OCI-M2 (cell line): ENCODE data around the gene NKD1.

Source experiments
- DNase-seq: peaks from one replicate; lab custom pipeline; 2025; ENCODE audit not compliant: unreplicated experiment; lab: John Stamatoyannopoulos, UW

Gene NKD1

DNA sequence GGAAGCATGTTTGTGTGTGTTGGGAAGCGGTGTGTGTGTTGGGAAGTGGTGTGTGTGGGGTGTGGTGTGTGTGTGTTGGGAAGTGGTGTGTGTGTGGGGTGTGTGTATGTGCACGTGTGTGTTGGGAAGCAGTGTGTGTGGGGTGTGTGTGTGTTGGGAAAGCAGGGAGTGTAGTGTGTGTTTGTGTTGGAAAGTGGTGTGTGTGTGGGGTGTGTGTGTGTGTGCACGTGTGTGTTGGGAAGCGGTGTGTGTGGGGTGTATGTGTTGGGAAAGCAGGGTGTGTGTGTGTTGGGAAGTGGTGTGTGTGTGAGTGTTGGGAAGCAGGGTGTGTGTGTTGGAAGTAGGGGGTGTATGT lies 144.4 kb downstream of the NKD1 start:
- DNase-seq = no peak

DNA sequence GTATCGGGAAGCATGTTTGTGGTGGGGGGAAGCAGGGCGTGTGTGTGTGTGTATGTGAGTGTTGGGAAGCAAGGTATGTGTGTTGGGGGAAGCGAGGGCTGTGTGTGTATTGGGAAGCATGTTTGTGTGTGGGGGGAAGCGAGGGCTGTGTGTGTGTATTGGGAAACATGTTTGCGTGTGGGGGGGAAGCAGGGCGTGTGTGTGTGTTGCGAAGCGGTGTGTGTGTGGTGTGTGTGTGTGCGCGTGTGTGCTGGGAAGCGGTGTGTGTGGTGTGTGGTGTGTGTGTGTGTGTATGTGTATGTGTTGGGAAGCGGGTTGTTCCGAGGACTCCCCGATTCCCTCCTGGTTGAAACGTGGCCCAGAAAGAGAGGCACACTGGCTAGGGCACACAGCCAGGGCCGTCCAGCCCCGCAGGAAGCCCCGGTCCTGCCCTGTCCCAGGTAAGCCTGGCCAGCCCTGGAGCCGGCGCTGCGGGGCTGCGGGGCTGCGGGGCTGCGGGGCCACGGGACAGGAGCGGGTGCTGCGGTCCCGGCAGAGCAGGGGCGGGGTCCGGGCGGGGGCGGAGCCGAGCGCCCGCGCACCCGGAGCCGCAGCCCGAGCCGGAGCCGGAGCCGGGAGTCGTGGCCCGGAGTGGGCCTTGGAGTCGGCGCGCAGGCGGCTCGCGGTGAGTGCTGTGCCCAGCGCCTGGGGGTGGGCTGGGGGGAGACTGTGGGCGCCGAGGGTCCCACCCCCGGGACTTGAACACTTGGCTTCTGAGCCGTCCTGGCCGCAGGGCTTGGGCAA lies 145.0 kb downstream of the NKD1 start, which contains the start of gene NOD2:
TSS of gene NOD2 (plus strand) at position 608 of the 783 bp plus-strand sequence. CDS start 5,890 bp downstream, outside the sequence.
- DNase-seq = no peak

DNA sequence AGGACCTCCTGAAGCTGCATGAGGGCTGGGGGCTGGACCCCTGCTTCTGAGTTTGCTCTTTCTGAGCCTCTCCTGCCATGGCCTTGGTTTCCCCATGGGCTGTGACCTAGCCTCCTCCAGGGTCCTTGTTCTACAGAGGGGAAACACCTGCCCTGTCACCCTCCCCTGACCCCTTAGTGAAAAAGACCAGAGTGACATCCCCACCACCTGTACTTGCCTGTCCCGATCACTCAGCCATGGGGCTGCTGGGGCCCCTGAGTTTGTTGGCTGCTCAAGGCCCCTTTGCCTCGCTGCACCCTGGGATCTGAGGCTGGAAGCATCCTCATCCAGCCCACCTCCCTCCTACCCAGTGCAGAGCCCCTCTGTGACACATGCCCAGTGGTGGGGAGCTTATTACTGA lies 146.0 kb downstream of the NKD1 start:
- DNase-seq = no peak

DNA sequence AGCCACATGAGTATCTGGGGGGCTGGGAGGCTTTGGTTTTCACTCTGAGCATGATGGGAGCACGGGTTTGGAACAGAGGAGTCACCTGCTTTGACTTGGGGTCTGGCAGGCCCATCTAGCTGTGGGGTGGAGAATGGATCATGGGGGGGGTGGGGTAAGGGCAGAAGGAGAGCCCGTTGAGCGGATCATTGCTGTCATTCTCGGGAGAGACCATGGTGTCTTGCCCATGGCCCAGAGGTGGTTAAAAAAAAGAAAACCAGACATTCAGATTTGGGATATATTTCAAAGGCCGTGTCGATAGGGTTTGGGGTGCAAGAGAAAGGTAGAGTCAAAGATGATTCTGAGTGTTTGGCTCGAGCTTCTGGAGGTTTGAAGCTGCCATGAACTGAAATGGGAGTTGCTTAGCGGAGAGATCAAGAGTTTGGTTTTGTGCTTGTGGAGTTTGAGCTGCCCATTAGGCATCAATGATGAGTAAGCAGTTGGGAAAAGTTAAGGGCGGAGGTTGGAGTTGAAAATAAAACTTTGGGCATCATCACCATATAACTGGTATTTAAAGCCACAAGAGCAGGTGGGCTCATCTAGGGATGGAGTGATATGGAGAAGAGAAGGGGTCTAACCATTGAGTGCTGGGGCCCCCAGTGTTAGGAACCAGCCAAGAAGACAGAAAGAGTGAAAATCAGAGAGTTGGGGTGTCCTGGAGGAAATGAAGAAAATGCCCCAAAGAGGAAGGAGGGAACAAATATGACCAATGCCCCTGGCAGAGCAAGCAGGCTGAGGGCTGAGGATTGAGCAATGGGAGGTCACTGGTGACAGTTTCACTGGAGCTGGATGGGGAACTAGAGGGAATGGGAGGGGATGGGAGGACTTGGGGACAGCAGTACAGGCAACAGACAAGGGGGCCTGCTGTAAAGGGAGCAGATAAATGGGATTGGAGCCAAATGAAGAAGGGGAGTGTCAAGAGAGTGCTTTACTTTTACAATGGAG lies 147.1 kb downstream of the NKD1 start:
- no peak for DNase-seq

DNA sequence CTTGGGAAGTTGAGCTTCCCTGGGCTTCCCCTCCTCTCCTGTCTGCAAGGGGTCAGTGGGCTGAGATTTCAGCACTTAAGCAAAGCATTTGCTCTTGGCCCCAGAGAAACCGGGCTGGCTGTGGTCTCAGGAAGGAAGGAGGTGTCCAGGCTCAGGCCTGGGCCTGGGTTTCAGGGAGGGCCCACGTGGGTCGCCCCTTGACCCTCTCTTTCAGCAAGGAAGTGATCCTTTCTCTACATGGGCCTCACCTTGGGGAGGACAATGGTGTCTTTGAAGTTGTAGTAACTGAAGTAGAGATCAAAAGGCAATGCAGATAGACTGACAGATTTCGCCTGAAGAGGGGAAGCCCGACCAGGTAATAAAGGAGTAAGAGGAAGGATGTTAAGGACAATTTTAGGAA lies 147.9 kb downstream of the NKD1 start:
- no peak for DNase-seq

- no peak for DNase-seq
Observed at GRCh38 chr16:50696575-50697420, 148.6 kb downstream of the NKD1 start.

- DNase-seq = no peak
Observed at GRCh38 chr16:50697421-50697715, 149.2 kb downstream of the NKD1 start.

GRCh38 chr16:50697881-50698767 lies 149.9 kb downstream of the NKD1 start:
- no peak for DNase-seq
